ENCODE results near the gene EIF4E1B. TPM values are rescaled to one million over a fixed set of nuclear protein-coding genes. Genes with fewer than 3 reads are reported as not detected.

Gene EIF4E1B
- total RNA-seq, 4 donors from 2014 or later, result not detected

DNA sequence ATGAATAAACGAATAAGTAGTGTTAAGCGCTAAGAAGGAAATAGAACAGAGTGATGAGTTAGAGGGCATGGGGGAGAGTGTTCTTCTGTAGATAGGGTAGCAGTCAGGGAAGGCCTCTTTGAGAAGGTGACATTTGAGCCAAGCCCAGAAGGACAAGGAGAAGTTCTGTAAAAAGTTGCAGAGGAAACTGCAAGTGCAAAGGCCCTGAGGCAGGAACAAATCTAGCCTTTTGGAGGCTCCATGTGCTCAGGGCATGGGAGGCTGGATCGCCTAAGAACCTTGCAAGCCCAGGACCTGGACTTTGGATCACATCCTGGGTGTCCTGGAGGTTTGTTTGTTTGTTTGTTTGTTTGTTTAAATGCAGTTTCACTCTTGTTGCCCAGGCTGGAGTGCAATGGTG, 8.0 kb downstream of the EIF4E1B start:
- WGBS, 2 donors, result 91 to 93% methylated on average over 3 of the region's 3 CpGs
- Histone ChIP-seq H3K4me1 (no peaks in the 10 kb centered on the region), H3K4me3 (no peak overlapping the region), H3K27me3 (peaks cover 0 to 5% of the 10 kb centered on the region in 2 donors), H3K9me3 (no peaks in the 10 kb centered on the region), H3K27ac (no peak overlapping the region), H3K36me3 (no peaks in the 10 kb centered on the region)
- TF ChIP-seq CTCF (IDR thresholded peaks at IDR 0.05), result no peak
- no peak for DNase-seq (ENCODE audit: low spot score in 2 of 2)

- DNase-seq (ENCODE audit: low spot score in 2 of 2), result no peak
- H3K9me3 ChIP-seq, result no peaks in the 10 kb centered on the region
- no peak overlapping the region for H3K27ac ChIP-seq
- H3K27me3 ChIP-seq, result no peaks in the 10 kb centered on the region
- 51 to 67% methylated on average over 2 to 3 of the region's 4 CpGs for WGBS, 2 donors
- H3K4me1 ChIP-seq, result no peaks in the 10 kb centered on the region
- H3K4me3 ChIP-seq, result no peak overlapping the region
- TF ChIP-seq EP300 (IDR thresholded peaks at IDR 0.05) (no peak), CTCF (IDR thresholded peaks at IDR 0.05) (no peak), POLR2A (IDR thresholded peaks at IDR 0.05) (no peak)
- no peaks in the 10 kb centered on the region for H3K36me3 ChIP-seq
These were observed 8.7 kb downstream of the EIF4E1B start for GRCh38 chr5:176639208-176639607.

DNA sequence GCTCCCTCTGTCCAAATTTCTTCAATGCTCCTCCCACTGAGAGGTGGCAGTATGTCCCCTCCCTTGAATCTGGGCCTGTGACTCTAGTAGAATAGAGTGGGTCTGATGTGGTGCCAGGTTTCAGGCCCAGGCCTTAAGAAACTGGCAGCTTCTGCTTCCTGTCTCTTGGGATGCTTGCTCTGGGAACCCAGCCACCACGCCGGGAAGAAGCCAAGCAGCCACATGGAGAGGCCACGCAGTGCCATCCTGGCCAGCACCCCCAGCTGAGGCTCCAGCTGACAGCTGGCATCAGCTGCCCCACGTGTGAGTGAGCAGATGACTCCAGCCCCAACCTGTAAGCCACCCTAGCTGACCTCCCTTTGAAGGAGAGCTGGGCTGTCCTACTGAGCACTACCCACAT, 9.5 kb downstream of the EIF4E1B start:
- TF ChIP-seq EP300 (IDR thresholded peaks at IDR 0.05), result no peak
- no peak for TF ChIP-seq POLR2A (IDR thresholded peaks at IDR 0.05)
- TF ChIP-seq CTCF (IDR thresholded peaks at IDR 0.05), result no peak
- Histone ChIP-seq H3K4me3 (no peak overlapping the region), H3K27ac (no peak overlapping the region), H3K27me3 (no peaks in the 10 kb centered on the region), H3K9me3 (no peaks in the 10 kb centered on the region), H3K4me1 (no peaks in the 10 kb centered on the region), H3K36me3 (no peaks in the 10 kb centered on the region)
- DNase-seq (ENCODE audit: low spot score in 2 of 2), result no peak
- WGBS, 2 donors, result 57 to 60% methylated on average over 4 of the region's 4 CpGs

DNA sequence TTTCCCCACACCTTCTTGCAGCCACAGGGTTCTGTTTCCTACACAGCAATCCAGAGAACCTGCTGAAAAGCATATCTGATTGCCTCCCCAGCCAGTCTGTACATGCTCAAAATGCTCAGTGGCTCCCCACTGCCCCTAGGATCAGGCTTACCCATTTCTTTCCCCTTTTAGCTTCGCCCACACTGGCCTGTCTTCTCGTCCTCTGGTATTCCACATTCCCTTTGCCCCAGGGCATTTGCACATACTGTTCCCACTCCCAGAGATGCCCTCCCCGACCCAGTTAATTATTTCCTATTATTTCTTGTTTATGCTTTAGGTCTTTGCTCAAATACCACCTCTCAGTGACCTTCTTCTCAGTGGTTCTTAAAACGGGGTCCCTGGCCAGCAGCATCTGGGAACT, 10.1 kb downstream of the EIF4E1B start:
- Histone ChIP-seq H3K4me1 (no peaks in the 10 kb centered on the region), H3K27me3 (no peaks in the 10 kb centered on the region), H3K27ac (no peak overlapping the region), H3K36me3 (no peaks in the 10 kb centered on the region), H3K4me3 (no peak overlapping the region), H3K9me3 (no peaks in the 10 kb centered on the region)
- WGBS, 2 donors, result 61 to 62% methylated on average over 4 of the region's 4 CpGs
- no peak for DNase-seq (ENCODE audit: low spot score in 2 of 2)
- TF ChIP-seq CTCF (IDR thresholded peaks at IDR 0.05), result no peak
- no peak for TF ChIP-seq EP300 (IDR thresholded peaks at IDR 0.05)
- no peak for TF ChIP-seq POLR2A (IDR thresholded peaks at IDR 0.05)

DNA sequence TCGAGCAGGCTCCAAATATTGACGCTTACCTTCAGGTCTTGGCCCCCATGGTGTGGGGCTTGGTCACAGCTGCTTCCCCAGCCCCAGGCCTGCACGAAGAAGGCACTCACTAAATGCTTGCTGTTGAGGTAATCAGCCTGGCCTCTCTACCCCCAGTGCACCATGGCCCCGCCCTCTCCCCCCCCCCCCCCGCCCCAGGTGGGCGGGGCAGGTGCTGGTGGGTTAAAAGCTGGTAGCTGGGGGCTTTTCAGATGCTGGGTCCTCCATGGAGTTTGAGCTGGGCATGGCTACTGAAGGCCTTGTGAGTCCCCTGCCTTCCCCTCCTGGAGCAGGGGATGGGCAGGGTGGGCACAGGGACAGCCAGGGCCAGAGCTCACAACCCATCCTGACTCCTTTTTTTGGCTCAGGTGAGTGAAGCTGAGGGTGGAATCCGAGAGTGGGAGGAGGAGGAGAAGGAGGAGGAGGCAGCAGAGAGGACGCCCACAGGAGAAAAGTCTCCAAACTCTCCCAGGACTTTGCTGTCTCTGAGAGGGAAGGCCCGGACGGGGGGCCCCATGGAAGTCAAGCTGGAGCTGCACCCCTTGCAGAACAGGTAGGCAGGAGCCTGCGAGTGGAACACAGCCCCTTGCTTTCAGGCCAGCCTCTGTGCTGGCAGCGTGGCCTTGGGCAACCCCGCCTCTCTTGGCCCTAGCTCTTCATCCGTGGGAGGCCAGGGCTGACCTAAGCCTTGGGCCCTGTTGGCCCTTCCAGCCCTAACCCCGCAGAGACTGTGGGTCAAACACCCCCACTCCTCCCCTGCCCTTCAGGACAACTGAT, 12.4 kb downstream of the EIF4E1B start:
- H3K36me3 ChIP-seq, result no peaks in the 10 kb centered on the region
- no peak for TF ChIP-seq EP300 (IDR thresholded peaks at IDR 0.05)
- TF ChIP-seq CTCF (IDR thresholded peaks at IDR 0.05), result no peak
- TF ChIP-seq POLR2A (IDR thresholded peaks at IDR 0.05), result no peak
- H3K9me3 ChIP-seq, result no peaks in the 10 kb centered on the region
- no peak overlapping the region for H3K4me3 ChIP-seq
- H3K27ac ChIP-seq, result no peak overlapping the region
- 46 to 51% methylated on average over 12 to 14 of the region's 15 CpGs for WGBS, 2 donors
- H3K27me3 ChIP-seq, result no peaks in the 10 kb centered on the region
- DNase-seq (ENCODE audit: low spot score in 2 of 2), result no peak
- H3K4me1 ChIP-seq, result peaks cover 0 to 10% (median 4%) of the 10 kb centered on the region in 4 donors

All from tibial nerve (tissue), 4 donors.